SK-N-SH treated with all-trans-retinoic acid at 6 μM for 48 hours (cell line): ENCODE results near the gene NDE1.

Experiments used
- ATAC-seq: fragments of 200-7000 bp; cut with Tn5 transposase; 3 replicates; pipeline ENCODE4 v1.9.1; 2020; ENCODE audit warnings: mild to moderate bottlenecking, moderate library complexity
- ARNTL ChIP-seq: fragments of 450-650 bp; formaldehyde crosslinking; IDR thresholded peaks from 2 replicates; pipeline ENCODE4 v1.5.0; 2020; ENCODE audit warnings: low read depth, mild to moderate bottlenecking, moderate library complexity, borderline replicate concordance
- BACH2 ChIP-seq: fragments of 250-450 bp; sonication (Bioruptor Pico); IDR thresholded peaks from 2 replicates; pipeline ENCODE4 v1.9.0; 2021; ENCODE audit warnings: mild to moderate bottlenecking, borderline replicate concordance
- CREB5 ChIP-seq: fragments of 250-450 bp; sonication (Bioruptor Pico); IDR thresholded peaks from 2 replicates; pipeline ENCODE4 v1.5.1; 2020; ENCODE audit warnings: low read depth, mild to moderate bottlenecking, moderate library complexity
- CSDC2 ChIP-seq: fragments of 250-450 bp; sonication (Bioruptor Pico); IDR thresholded peaks from 2 replicates; pipeline ENCODE4 v1.5.0; 2020; ENCODE audit warnings: mild to moderate bottlenecking, moderate library complexity
- GLIS3 ChIP-seq: fragments of 250-450 bp; sonication (Bioruptor Pico); IDR thresholded peaks from 2 replicates; pipeline ENCODE4 v1.5.0; 2020; ENCODE audit warnings: mild to moderate bottlenecking, moderate library complexity
- ISL1 ChIP-seq: fragments of 250-450 bp; sonication (Bioruptor Pico); IDR thresholded peaks from 2 replicates; pipeline ENCODE4 v2.1.2; 2022; ENCODE audit warnings: mild to moderate bottlenecking, moderate library complexity
- PATZ1 ChIP-seq: fragments of 250-450 bp; sonication (Bioruptor Pico); IDR thresholded peaks from 2 replicates; pipeline ENCODE4 v1.8.0; 2020; ENCODE audit warnings: mild to moderate bottlenecking, moderate library complexity, borderline replicate concordance
- RARB ChIP-seq: fragments of 250-450 bp; sonication (Bioruptor Pico); IDR thresholded peaks from 2 replicates; pipeline ENCODE4 v1.8.0; 2021; ENCODE audit warnings: mild to moderate bottlenecking, moderate library complexity
- SNAI2 ChIP-seq: fragments of 250-450 bp; sonication (Bioruptor Pico); IDR thresholded peaks from 2 replicates; pipeline ENCODE4 v1.5.0; 2020; ENCODE audit warnings: mild to moderate bottlenecking, moderate library complexity
- TCF4 ChIP-seq: fragments of 250-450 bp; sonication (Bioruptor Pico); IDR thresholded peaks from 2 replicates; pipeline ENCODE4 v1.8.0; 2021; ENCODE audit warnings: mild to moderate bottlenecking, moderate library complexity, borderline replicate concordance
- TOX ChIP-seq: fragments of 250-450 bp; sonication (Bioruptor Pico); IDR thresholded peaks from 2 replicates; pipeline ENCODE4 v1.8.0; 2021; ENCODE audit warnings: mild to moderate bottlenecking, moderate library complexity, borderline replicate concordance
- TSHZ2 ChIP-seq: fragments of 250-450 bp; sonication (Bioruptor Pico); IDR thresholded peaks from 2 replicates; pipeline ENCODE4 v1.5.0; 2020; ENCODE audit warnings: mild to moderate bottlenecking, moderate library complexity
- ZC3H10 ChIP-seq: fragments of 250-450 bp; sonication (Bioruptor Pico); IDR thresholded peaks from 2 replicates; pipeline ENCODE4 v1.5.1; 2021; ENCODE audit warnings: mild to moderate bottlenecking, moderate library complexity
- ZFP3 ChIP-seq: fragments of 250-450 bp; sonication (Bioruptor Pico); IDR thresholded peaks from 2 replicates; pipeline ENCODE4 v1.5.0; 2020; ENCODE audit warnings: mild to moderate bottlenecking, moderate library complexity
- ZFP30 ChIP-seq: fragments of 450-650 bp; formaldehyde crosslinking; IDR thresholded peaks from 2 replicates; pipeline ENCODE4 v1.5.0; 2022; ENCODE audit warnings: mild to moderate bottlenecking, moderate library complexity
- ZNF70 ChIP-seq: fragments of 450-650 bp; formaldehyde crosslinking; IDR thresholded peaks from 2 replicates; pipeline ENCODE4 v1.5.0; 2020; ENCODE audit warnings: mild to moderate bottlenecking, moderate library complexity

Gene NDE1

GRCh38 chr16:15775663-15776304 is 125.7 kb downstream of the NDE1 start:
- TF ChIP-seq ZFP30 (CRISPR knock-in tag): no peak
- no peak for TF ChIP-seq BACH2
- TF ChIP-seq CREB5 (CRISPR knock-in tag): no peak
- TF ChIP-seq GLIS3 (CRISPR knock-in tag): no peak
- TF ChIP-seq TOX (CRISPR knock-in tag): no peak
- no peak for TF ChIP-seq ISL1 (CRISPR knock-in tag)
- TF ChIP-seq TSHZ2 (CRISPR knock-in tag): no peak
- TF ChIP-seq ARNTL: no peak
- no peak for TF ChIP-seq ZC3H10 (CRISPR knock-in tag)
- no peak for TF ChIP-seq RARB
- no peak for TF ChIP-seq PATZ1 (CRISPR knock-in tag)
- no peak for TF ChIP-seq TCF4 (CRISPR knock-in tag)
- TF ChIP-seq CSDC2 (CRISPR knock-in tag): no peak
- TF ChIP-seq ZFP3 (CRISPR knock-in tag): no peak
- TF ChIP-seq SNAI2 (CRISPR knock-in tag): no peak
- no peak for TF ChIP-seq ZNF70
- no peak for ATAC-seq
